SHP77 treated with DMSO at 0.1 percent for 48 hours (cell line): ENCODE data around the gene ACRV1.
"Not testable (repeated sequence)": the region's sequence is repeated elsewhere in the genome, so short reads cannot be mapped to it uniquely, and the experiment has no call there.

ENCODE experiments used
- DNase-seq: peaks from one replicate; lab custom pipeline; 2025; lab: John Stamatoyannopoulos, UW

Gene ACRV1, protein sequence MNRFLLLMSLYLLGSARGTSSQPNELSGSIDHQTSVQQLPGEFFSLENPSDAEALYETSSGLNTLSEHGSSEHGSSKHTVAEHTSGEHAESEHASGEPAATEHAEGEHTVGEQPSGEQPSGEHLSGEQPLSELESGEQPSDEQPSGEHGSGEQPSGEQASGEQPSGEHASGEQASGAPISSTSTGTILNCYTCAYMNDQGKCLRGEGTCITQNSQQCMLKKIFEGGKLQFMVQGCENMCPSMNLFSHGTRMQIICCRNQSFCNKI

GRCh38 chr11:125680747-125681146 is at the start of gene ACRV1:
Gene ACRV1, minus strand, starts transcription at chr11:125680847. Its CDS starts 67 bp downstream, at chr11:125680780.
- DNase-seq = no peak

DNA sequence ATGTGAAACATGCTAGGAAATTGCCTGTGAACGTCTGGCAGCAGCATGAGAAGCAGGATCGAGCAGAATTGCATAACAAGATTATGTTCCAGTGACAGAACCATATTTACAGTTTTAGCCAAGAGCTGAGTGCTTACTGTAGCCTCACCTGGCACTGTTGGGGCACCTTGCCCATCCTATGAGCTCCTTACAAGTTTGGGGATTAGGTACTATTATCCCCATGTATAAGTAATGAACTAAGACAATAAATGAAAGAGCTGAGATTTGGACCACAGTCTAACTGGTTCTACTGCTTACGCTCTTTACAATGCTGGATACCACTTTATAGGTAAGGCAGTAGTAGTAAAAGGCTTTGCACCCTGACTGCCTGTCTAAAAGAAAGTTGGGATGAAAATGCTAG is 48.3 kb upstream of the ACRV1 start:
- DNase-seq = no peak

GRCh38 chr11:125724125-125724524 is 43.5 kb upstream of the ACRV1 start:
- DNase-seq = no peak

GRCh38 chr11:125720781-125721180 is 40.1 kb upstream of the ACRV1 start:
- DNase-seq = no peak

- not testable (repeated sequence) for DNase-seq
Observed at GRCh38 chr11:125704686-125705085, 24.0 kb upstream of the ACRV1 start.

DNA sequence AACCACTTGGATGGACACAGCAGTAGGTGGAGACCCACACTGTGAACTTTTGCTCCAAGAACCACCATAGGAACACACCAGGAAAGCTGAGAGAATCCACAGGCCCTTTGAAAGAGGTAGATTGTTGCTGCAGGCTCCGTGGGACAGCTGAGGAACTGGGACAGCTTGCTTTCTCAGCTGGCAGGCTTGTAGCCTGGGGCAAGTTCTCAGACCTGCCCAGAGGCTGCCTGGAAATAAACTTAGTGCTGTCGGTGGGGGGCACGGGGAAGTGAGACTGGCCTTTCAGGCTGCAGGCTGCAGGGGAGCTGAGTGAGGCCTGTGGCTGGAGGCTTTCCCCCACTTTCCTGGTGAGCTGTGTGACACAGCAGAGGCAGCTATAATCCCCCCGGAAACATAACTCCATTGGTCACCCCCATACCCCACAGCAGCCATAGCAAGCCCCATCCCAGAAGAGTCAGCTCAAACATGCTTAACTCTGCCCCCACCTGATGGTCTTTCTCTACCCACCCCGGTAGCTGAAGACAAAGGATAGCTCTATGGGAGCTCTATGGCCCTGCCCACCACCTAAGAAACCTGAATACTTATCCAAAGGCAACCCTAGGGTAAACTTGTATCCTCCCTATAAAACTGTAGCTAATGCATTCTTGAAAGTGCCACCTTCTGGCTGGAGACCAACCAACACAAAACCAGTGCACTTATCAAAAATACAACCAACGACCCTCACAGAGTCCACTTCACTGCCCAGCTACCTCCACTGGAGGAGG is 21.4 kb upstream of the ACRV1 start:
- no peak for DNase-seq

DNA sequence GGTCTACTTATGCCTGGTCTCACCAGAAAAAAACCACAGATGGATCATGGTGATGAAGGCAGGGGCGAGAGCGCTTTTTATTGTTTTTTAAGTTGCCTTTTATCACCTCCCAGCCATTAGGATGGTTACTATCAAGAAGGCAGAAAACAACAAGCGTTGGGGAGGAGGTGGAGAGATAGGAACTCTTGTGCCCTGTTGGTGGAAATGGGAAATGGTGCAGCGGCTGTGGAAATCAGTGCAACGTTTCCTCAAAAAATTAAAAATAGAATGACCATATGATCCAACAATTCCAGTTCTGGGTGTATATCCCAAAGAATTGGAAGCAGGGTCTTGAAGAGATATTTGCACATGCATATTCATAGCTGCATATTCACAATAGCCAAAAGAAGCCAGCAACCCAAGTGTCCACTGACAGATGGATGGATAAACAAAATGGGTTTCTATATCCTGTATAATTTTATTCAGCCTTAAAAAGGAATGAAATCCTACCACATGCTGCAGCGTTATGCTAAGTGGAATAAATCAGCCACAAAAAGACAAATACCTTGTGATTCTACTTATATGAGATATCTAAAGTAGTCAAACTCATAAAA is 20.5 kb upstream of the ACRV1 start:
- DNase-seq = no peak

DNA sequence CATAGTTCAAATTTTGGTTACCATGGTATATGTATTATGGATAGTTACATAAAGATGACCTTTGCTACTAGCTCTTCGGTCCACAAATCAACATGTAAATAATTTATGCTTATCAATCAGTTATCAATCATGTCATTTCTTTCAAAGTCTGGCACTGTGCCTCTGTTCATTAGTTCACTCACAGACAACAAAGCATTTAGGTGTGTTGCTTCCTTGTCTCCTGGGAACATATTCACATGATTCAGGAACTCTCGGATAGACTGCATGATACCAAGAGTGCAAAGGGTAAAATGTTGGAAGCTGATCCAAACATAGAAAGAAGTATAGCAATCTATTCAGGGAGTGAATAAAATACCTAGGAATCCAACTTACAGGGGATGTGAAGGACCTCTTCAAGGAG is 14.3 kb upstream of the ACRV1 start:
- no peak for DNase-seq

- no peak for DNase-seq
Observed at GRCh38 chr11:125692887-125693286, 12.2 kb upstream of the ACRV1 start.

DNA sequence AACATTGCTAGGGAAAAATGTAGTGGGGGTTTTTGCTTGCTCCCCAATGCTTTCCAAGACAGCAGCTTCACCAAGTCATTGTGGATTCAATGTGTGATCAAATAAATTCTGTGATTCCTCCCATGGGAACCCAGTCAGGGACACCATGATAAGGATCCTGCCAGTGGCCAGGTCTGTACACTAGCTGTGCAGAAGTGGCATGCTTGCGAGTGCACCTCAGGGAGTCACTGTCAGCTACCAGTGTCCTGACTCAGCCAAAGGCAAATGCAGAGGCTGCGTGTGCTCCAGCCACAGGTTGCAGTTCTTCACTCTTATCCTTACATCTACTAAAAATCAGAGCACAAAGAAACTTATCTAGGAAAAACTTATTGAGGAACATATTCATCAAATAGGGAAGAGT is 9.4 kb upstream of the ACRV1 start:
- DNase-seq = no peak

GRCh38 chr11:125689274-125689859 is 8.7 kb upstream of the ACRV1 start:
- DNase-seq = no peak

- DNase-seq = no peak
Observed at GRCh38 chr11:125688632-125689031, 8.0 kb upstream of the ACRV1 start.

- DNase-seq = no peak
Observed at GRCh38 chr11:125688066-125688465, 7.4 kb upstream of the ACRV1 start.

DNA sequence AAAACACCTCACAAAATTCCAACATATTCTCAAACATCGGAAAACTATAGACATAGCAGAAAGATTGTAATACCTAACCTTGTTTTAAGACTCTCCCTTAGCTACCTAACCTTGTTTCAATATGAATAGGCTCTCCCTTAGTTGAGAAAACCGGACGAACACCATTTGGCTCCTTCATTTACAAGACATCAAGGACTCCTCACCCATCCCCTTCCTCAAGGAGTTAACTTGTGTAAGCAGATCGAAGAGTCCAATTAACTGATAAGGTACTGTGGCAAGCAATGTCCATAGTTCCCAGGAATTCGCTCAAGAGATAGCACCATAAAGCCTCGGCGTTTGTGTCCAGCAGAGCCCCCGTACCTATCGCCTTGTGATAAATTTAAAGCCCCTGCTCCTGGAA is 4.6 kb upstream of the ACRV1 start:
- no peak for DNase-seq

DNA sequence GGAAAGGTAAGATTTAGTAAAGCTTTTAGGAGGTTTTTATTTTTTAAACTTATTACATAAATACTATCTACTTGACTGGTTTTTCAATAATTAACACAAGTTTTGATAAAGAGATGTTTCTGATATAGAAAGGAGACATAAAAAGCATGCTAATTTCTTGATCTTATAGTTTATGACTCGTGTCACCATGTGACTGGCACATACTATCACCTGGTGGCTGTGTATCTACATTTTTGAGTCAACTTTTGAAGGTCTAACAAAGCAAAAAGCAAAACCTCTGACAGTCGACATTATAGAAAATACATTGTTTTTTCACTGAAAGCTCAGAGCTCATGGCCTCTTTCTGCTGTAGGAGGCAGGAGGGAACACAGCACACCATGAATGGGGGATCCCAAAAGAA is 810 bp downstream of the ACRV1 start:
- no peak for DNase-seq

- no peak for DNase-seq
Observed at GRCh38 chr11:125679397-125679796, 1.2 kb downstream of the ACRV1 start.

DNA sequence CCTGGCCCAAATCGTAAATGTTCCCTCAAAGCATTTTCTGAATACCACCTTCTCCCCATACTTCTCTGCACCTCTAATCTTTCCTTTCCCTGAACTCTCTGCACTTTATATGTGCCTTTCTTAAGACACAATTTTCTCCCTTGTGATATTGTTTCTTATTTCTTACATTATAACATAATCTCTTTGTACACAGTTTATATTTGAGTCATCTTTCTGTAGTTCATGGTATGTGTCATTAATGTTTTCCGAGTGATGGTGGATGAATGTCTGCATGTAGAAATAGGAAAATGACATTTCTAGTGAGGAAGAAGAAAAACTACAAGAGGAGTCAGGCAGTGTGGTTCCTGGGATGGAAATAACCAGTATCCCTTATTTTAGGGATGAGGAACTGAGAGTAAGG is 5.5 kb downstream of the ACRV1 start:
- DNase-seq = no peak

DNA sequence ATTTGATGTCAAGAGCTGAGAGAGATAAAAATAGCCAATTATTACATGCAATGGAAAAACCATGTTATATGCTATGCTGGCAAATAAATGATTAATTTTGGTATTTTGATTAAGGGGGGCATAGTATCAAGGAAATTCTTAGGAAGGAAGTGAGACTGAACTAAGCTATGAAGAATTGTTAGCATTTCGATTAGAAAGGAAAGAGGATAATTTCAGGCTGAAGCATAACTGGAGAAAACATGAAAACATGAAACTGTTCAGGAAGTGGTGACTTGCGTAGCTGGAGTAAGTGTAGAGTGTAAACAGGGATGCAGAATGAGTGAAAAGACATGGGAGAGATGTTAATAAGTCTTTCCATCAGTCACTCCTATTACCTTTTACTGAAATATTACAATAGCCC is 6.4 kb downstream of the ACRV1 start:
- no peak for DNase-seq

DNA sequence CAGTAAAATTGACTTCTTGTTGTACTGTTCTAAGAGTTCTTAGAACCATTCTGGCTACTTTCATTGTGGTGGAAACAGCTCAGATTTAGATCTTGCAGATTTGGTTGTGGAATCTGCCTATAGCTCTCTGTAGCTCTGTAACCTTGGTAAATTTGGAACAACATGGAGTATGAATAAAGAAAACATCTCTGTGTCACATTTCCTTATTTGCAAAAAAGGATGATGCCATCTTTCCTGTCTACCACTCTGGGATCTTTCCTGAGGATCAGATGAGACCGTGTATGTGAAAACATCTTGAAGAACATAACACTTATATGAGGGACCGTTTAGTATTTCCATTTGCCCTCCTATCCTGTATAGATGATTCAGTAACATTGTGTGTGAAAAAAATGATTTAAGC is 9.1 kb downstream of the ACRV1 start:
- DNase-seq = no peak

GRCh38 chr11:125670172-125670571 is 10.5 kb downstream of the ACRV1 start:
- no peak for DNase-seq

GRCh38 chr11:125667151-125667550 is 13.5 kb downstream of the ACRV1 start:
- no peak for DNase-seq

DNA sequence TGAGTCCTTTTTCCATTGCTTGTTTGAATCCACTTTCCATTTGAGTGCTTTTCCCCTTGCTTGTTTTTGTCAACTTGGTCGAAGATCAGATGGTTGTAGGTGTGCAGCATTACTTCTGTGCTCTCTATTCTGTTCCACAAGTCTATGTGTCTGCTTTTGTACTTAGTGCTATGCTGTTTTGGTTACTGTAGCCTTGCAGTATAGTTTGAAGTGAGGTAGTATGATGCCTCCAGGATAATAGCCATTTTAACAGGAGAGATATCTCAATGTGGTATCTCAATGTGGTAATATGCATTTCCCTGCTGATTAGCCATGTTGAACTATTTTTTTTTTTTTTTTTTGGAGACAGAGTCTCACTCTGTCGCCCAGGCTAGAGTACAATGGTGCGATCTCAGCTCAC is 16.7 kb downstream of the ACRV1 start:
- no peak for DNase-seq

- no peak for DNase-seq
Observed at GRCh38 chr11:125662689-125663088, 18.0 kb downstream of the ACRV1 start.
